RWPE1 (cell line): ENCODE measurements around the gene EFHB.
"Not testable (repeated sequence)": the region's sequence is repeated elsewhere in the genome, so short reads cannot be mapped to it uniquely, and the experiment has no call there.

ENCODE experiments used
- CTCF ChIA-PET: fragments of 350-600 bp; sonication (Branson Sonifier 250); formaldehyde crosslinking; extraction: SDS; loops from one replicate; lab custom pipeline; 2021; lab: Yijun Ruan, JAX
- POLR2A ChIA-PET: fragments of 400-600 bp; formaldehyde crosslinking; extraction: SDS; loops from one replicate; lab custom pipeline; 2020; ENCODE audit warnings: antibody characterized with exemption; ENCODE audit not compliant: low non-redundant PET; lab: Yijun Ruan, JAX
- DNase-seq: peaks from one replicate; pipeline ENCODE4 v3.0.0; 2012; ENCODE audit warnings: low spot score
- H3K27ac ChIP-seq: fragments of 450-650 bp; 2 replicates; pipeline ENCODE4 v1.5.1; 2017
- CTCF ChIP-seq: fragments of 450-650 bp; conservative IDR thresholded peaks from 2 replicates; pipeline ENCODE4 v1.5.1; 2017; ENCODE audit warnings: low read depth, mild to moderate bottlenecking

Gene EFHB

DNA sequence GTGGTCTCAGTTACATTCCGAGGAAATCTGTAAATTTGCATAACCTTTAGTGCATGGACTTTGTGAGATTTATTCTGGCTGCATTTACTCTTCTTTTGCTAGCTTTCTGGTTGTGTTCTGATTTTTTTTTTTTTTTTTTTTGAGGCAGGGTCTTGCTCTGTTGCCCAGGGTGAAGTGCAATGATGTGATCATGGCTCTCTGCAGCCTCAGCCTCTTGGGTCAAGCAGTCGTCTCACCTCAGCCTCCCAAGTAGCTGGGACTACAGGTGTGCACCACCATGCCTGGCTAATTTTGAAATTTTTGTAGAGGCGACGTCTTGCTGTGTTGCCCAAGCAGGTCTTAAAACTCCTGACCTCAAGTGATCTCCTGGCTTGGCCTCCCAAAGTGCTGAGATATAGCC lies 25.5 kb upstream of the EFHB start:
- POLR2A ChIA-PET: no interaction called here
- TF ChIP-seq CTCF: no peak
- no peak overlapping the region for H3K27ac ChIP-seq
- no peak for DNase-seq
- CTCF ChIA-PET: no interaction called here

DNA sequence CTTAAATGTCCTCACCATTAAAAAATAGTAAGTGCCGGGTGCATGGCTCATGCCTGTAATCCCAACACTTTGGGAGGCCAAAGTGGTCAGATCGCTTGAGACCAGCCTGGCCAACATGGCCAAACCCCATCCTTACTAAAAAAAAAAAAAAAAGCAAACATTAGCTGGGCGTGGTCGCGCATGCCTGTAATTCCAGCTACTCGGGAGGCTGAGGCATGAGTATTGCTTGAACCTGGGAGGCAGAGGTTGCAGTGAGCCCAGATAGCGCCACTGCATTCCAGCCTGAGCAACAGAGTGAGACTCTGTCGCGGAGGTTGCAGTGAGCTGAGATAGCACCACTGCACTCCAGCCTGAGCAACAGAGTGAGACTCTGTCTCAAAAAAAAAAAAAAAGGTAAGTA lies 23.3 kb upstream of the EFHB start:
- CTCF ChIA-PET: interaction anchor here (0.6 kb wide), 1 partner anchor 11 kb away, joined by 4 read pairs; no protein-coding TSS in a partner anchor
- DNase-seq, POLR2A ChIA-PET, H3K27ac ChIP-seq: not testable (repeated sequence)

GRCh38 chr3:19954676-19955075 lies 20.7 kb upstream of the EFHB start:
- ChIA-PET CTCF (no interaction called here), POLR2A (no interaction called here)
- H3K27ac ChIP-seq: no peak overlapping the region
- no peak for TF ChIP-seq CTCF
- DNase-seq: no peak

DNA sequence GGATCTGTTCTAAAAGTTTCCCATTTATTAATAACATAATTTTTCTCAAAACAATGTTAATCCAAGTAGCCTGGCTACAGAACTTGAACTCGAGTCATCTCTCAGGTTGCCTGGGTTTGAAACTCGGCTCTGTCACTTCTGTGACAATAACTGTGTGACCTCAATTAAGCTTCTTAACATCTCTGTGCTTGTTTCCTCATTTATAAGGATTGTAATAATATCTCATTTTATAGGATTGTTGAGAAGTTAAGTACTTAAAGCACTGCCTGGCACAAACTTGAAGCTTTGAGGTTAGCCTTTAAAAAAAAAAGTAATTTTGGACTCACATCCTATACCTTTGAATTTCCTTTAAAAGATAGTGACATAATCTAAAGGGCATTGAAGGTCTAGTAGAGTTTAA lies 16.3 kb upstream of the EFHB start:
- ChIA-PET POLR2A (no interaction called here), CTCF (no interaction called here)
- no peak for DNase-seq
- no peak overlapping the region for H3K27ac ChIP-seq
- TF ChIP-seq CTCF: no peak

DNA sequence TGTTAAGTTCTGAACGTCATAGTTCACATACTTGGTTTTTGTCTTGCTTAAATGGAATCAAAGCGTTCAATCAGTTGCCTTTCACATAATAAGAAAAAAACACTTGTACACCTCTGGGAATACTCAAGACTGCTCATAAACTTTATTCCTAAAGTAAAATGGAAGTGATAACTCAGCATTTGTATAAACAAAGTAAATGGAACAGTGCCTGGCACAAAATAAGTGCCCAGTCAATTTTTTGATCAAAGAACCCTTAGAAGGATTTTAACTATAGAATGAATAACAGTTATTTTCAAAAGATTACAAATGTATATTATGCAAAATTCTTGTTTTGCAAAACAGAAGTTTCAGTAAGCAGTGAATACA lies 14.2 kb upstream of the EFHB start:
- H3K27ac ChIP-seq: peak overlapping the region; percentile 99; the same call in 1 of the 2 replicates
- no peak for TF ChIP-seq CTCF
- ChIA-PET POLR2A (no interaction called here), CTCF (no interaction called here)
- DNase-seq: no peak

- CTCF ChIA-PET: no interaction called here
- DNase-seq: peak; percentile 22
- POLR2A ChIA-PET: interaction anchor here (0.5 kb wide), 1 partner anchor 96 kb away, joined by 3 read pairs; no protein-coding TSS in a partner anchor
- TF ChIP-seq CTCF: no peak
- peak overlapping the region; percentile 99 for H3K27ac ChIP-seq
Observed at GRCh38 chr3:19947549-19948225, 13.7 kb upstream of the EFHB start.

- no peak for TF ChIP-seq CTCF
- H3K27ac ChIP-seq: peak within 1 kb of the TSS; percentile 99
- ChIA-PET POLR2A (interaction anchor here (0.5 kb wide), 1 partner anchor 96 kb away, joined by 3 read pairs; no protein-coding TSS in a partner anchor), CTCF (no interaction called here)
- peak; percentile 90 for DNase-seq
Observed at GRCh38 chr3:19946832-19947548, 13.0 kb upstream of the EFHB start, which contains the start of gene RAB5A. TSS of gene RAB5A (plus strand) at chr3:19947097. CDS start at chr3:19950899, 3,802 bp downstream.
